SK-N-SH treated with all-trans-retinoic acid at 6 μM for 48 hours (cell line): Measurements from ENCODE around the gene CHTF18.

Experiments used
- ATAC-seq: fragments of 200-7000 bp; cut with Tn5 transposase; 3 replicates; pipeline ENCODE4 v1.9.1; 2020; ENCODE audit warnings: mild to moderate bottlenecking, moderate library complexity
- ARNTL ChIP-seq: fragments of 450-650 bp; formaldehyde crosslinking; IDR thresholded peaks from 2 replicates; pipeline ENCODE4 v1.5.0; 2020; ENCODE audit warnings: low read depth, mild to moderate bottlenecking, moderate library complexity, borderline replicate concordance
- BACH2 ChIP-seq: fragments of 250-450 bp; sonication (Bioruptor Pico); IDR thresholded peaks from 2 replicates; pipeline ENCODE4 v1.9.0; 2021; ENCODE audit warnings: mild to moderate bottlenecking, borderline replicate concordance
- CSDC2 ChIP-seq: fragments of 250-450 bp; sonication (Bioruptor Pico); IDR thresholded peaks from 2 replicates; pipeline ENCODE4 v1.5.0; 2020; ENCODE audit warnings: mild to moderate bottlenecking, moderate library complexity
- GLIS3 ChIP-seq: fragments of 250-450 bp; sonication (Bioruptor Pico); IDR thresholded peaks from 2 replicates; pipeline ENCODE4 v1.5.0; 2020; ENCODE audit warnings: mild to moderate bottlenecking, moderate library complexity
- ISL1 ChIP-seq: fragments of 250-450 bp; sonication (Bioruptor Pico); IDR thresholded peaks from 2 replicates; pipeline ENCODE4 v2.1.2; 2022; ENCODE audit warnings: mild to moderate bottlenecking, moderate library complexity
- OSR1 ChIP-seq: fragments of 250-450 bp; sonication (Bioruptor Pico); IDR thresholded peaks from 2 replicates; pipeline ENCODE4 v1.8.0; 2022; ENCODE audit warnings: moderate library complexity, mild to moderate bottlenecking, inconsistent platforms
- POU6F1 ChIP-seq: fragments of 250-450 bp; sonication (Bioruptor Pico); IDR thresholded peaks from 2 replicates; pipeline ENCODE4 v1.8.0; 2021; ENCODE audit warnings: low read depth, mild to moderate bottlenecking, moderate library complexity, borderline replicate concordance
- PPARA ChIP-seq: fragments of 250-450 bp; sonication (Bioruptor Pico); IDR thresholded peaks from 2 replicates; pipeline ENCODE4 v1.5.0; 2020; ENCODE audit warnings: mild to moderate bottlenecking, borderline replicate concordance
- RARB ChIP-seq: fragments of 250-450 bp; sonication (Bioruptor Pico); IDR thresholded peaks from 2 replicates; pipeline ENCODE4 v1.8.0; 2021; ENCODE audit warnings: mild to moderate bottlenecking, moderate library complexity
- SNAI2 ChIP-seq: fragments of 250-450 bp; sonication (Bioruptor Pico); IDR thresholded peaks from 2 replicates; pipeline ENCODE4 v1.5.0; 2020; ENCODE audit warnings: mild to moderate bottlenecking, moderate library complexity
- TCF4 ChIP-seq: fragments of 250-450 bp; sonication (Bioruptor Pico); IDR thresholded peaks from 2 replicates; pipeline ENCODE4 v1.8.0; 2021; ENCODE audit warnings: mild to moderate bottlenecking, moderate library complexity, borderline replicate concordance
- TOX ChIP-seq: fragments of 250-450 bp; sonication (Bioruptor Pico); IDR thresholded peaks from 2 replicates; pipeline ENCODE4 v1.8.0; 2021; ENCODE audit warnings: mild to moderate bottlenecking, moderate library complexity, borderline replicate concordance
- ZC3H10 ChIP-seq: fragments of 250-450 bp; sonication (Bioruptor Pico); IDR thresholded peaks from 2 replicates; pipeline ENCODE4 v1.5.1; 2021; ENCODE audit warnings: mild to moderate bottlenecking, moderate library complexity
- ZFP3 ChIP-seq: fragments of 250-450 bp; sonication (Bioruptor Pico); IDR thresholded peaks from 2 replicates; pipeline ENCODE4 v1.5.0; 2020; ENCODE audit warnings: mild to moderate bottlenecking, moderate library complexity
- ZFP30 ChIP-seq: fragments of 450-650 bp; formaldehyde crosslinking; IDR thresholded peaks from 2 replicates; pipeline ENCODE4 v1.5.0; 2022; ENCODE audit warnings: mild to moderate bottlenecking, moderate library complexity
- ZNF70 ChIP-seq: fragments of 450-650 bp; formaldehyde crosslinking; IDR thresholded peaks from 2 replicates; pipeline ENCODE4 v1.5.0; 2020; ENCODE audit warnings: mild to moderate bottlenecking, moderate library complexity
- ZNF8 ChIP-seq: fragments of 450-650 bp; formaldehyde crosslinking; IDR thresholded peaks from 2 replicates; pipeline ENCODE4 v1.5.0; 2020; ENCODE audit warnings: mild to moderate bottlenecking, moderate library complexity
- TF ChIP-seq, protein P1 (sequence below): fragments of 250-450 bp; sonication (Bioruptor Pico); IDR thresholded peaks from 2 replicates; pipeline ENCODE4 v1.5.1; 2020; ENCODE audit warnings: low read depth, mild to moderate bottlenecking, moderate library complexity
- TF ChIP-seq, protein P2 (sequence below): fragments of 250-450 bp; sonication (Bioruptor Pico); IDR thresholded peaks from 2 replicates; pipeline ENCODE4 v1.5.0; 2020; ENCODE audit warnings: mild to moderate bottlenecking, moderate library complexity
- TF ChIP-seq, protein P3 (sequence below): fragments of 250-450 bp; sonication (Bioruptor Pico); IDR thresholded peaks from 2 replicates; pipeline ENCODE4 v1.8.0; 2020; ENCODE audit warnings: mild to moderate bottlenecking, moderate library complexity, borderline replicate concordance

The CHTF18 gene

DNA sequence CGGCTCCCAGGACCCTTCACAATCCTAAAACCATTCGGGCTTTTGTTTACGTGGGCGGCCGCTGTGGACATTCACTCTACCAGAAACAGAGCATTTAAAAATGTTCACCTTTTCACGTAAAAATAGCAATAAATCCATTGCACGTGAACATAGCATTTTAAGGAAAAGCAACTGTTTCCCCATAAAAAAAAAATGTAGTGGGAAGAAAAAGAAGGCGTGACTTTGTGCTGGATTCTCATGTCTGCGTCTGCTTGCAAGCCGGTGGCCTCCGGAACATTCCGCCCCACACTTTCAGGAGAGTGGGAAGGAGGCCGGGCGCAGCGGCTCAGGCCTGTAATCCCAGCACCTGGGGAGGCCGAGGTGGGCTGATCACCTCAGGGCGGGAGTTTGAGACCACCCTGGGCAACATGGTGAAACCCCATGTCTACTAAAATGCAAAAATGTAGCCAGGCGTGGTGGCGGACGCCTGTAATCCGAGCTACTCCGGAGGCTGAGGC is 25.5 kb downstream of the CHTF18 start:
- TF ChIP-seq ZC3H10 (CRISPR knock-in tag), result no peak
- no peak for TF ChIP-seq ISL1 (CRISPR knock-in tag)
- TF ChIP-seq OSR1 (CRISPR knock-in tag), result no peak
- no peak for TF ChIP-seq SNAI2 (CRISPR knock-in tag)
- no peak for ATAC-seq

DNA sequence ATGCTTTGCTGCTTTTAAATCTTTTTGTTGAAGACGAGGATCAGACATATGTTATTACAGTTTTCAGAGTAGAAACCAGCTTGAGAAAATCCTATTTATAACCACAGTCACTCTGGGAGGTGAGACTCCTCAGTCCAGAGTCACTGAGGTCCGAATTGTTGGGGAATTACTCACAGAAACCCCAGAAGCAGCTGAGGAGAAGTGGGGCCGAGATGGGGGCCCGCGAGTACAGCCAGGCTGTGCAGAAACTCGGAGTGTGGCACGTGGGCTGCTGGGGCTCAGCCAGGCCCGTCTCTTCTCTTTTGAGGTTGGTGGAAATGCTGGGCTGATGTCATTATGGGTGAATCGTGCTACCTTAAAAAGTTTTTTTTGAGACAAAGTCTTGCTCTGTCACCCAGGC is 26.6 kb downstream of the CHTF18 start:
- no peak; the same call in 2 of the 3 replicates for ATAC-seq
- TF ChIP-seq ARNTL (CRISPR knock-in tag) (no peak), OSR1 (CRISPR knock-in tag) (no peak), BACH2 (CRISPR knock-in tag) (no peak), CSDC2 (CRISPR knock-in tag) (no peak), SNAI2 (CRISPR knock-in tag) (no peak)
- TF ChIP-seq, protein P1, sequence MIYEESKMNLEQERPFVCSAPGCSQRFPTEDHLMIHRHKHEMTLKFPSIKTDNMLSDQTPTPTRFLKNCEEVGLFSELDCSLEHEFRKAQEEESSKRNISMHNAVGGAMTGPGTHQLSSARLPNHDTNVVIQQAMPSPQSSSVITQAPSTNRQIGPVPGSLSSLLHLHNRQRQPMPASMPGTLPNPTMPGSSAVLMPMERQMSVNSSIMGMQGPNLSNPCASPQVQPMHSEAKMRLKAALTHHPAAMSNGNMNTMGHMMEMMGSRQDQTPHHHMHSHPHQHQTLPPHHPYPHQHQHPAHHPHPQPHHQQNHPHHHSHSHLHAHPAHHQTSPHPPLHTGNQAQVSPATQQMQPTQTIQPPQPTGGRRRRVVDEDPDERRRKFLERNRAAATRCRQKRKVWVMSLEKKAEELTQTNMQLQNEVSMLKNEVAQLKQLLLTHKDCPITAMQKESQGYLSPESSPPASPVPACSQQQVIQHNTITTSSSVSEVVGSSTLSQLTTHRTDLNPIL, result no peak

- TF ChIP-seq ZFP3 (CRISPR knock-in tag) (no peak), RARB (no peak), ZNF8 (no peak), TCF4 (CRISPR knock-in tag) (no peak), PPARA (no peak), ZNF70 (CRISPR knock-in tag) (no peak), ZC3H10 (CRISPR knock-in tag) (no peak), ARNTL (CRISPR knock-in tag) (no peak), BACH2 (CRISPR knock-in tag) (no peak), SNAI2 (CRISPR knock-in tag) (no peak)
- TF ChIP-seq, protein P2, sequence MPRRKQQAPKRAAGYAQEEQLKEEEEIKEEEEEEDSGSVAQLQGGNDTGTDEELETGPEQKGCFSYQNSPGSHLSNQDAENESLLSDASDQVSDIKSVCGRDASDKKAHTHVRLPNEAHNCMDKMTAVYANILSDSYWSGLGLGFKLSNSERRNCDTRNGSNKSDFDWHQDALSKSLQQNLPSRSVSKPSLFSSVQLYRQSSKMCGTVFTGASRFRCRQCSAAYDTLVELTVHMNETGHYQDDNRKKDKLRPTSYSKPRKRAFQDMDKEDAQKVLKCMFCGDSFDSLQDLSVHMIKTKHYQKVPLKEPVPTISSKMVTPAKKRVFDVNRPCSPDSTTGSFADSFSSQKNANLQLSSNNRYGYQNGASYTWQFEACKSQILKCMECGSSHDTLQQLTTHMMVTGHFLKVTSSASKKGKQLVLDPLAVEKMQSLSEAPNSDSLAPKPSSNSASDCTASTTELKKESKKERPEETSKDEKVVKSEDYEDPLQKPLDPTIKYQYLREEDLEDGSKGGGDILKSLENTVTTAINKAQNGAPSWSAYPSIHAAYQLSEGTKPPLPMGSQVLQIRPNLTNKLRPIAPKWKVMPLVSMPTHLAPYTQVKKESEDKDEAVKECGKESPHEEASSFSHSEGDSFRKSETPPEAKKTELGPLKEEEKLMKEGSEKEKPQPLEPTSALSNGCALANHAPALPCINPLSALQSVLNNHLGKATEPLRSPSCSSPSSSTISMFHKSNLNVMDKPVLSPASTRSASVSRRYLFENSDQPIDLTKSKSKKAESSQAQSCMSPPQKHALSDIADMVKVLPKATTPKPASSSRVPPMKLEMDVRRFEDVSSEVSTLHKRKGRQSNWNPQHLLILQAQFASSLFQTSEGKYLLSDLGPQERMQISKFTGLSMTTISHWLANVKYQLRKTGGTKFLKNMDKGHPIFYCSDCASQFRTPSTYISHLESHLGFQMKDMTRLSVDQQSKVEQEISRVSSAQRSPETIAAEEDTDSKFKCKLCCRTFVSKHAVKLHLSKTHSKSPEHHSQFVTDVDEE, result no peak
- TF ChIP-seq, protein P1, result no peak
- TF ChIP-seq, all 23 proteins: peak for 0
- no peak for ATAC-seq
Observed at GRCh38 chr16:815861-816260, 27.4 kb downstream of the CHTF18 start.

DNA sequence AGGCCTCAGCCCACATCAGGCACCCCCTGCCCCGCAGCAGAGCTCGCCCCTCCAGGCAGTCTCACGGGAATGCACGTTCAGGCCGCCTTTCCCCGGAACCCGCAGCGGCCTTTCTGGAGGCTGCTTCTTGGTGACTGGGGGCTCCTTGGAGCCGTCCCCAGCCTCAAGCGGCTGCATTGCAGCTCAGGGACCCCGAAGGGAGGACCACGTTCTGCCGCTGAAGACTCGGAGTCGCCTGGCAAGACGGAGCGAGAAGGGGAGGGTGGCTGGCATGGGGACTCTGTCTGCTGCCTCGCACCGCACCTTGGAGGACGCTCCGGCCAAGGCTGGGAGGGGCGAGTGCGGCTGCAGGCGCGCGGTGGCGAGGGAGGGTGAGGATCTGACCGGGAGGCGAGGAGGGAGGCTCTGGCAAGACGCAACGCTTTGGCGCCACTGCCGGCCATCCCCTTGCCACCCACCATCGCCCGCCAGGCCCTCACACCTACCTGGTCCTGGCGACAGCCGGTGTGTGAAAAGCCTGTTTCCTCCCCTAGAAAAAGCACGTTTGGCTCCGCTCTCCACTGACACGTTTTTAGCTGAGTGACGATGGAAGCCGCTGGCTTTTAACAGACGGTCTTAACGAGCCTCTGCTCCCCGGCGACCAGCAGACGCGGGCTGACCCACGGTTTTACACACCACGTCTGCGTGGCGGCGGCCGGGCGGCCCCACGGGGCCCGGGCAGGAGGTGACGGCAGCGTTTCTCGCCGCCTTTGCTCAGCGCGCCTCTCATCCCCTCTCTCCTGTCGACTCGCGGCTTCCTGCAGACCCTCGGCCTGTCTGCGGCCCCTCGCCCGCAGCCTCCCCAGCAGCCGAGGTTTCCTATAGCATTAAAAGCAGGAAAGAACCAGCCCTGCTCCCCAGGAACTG is 28.8 kb downstream of the CHTF18 start:
- TF ChIP-seq, protein P2, result no peak
- TF ChIP-seq RARB, result no peak
- TF ChIP-seq TOX, result no peak
- TF ChIP-seq ZC3H10 (CRISPR knock-in tag), result no peak
- no peak for TF ChIP-seq ARNTL (CRISPR knock-in tag)
- TF ChIP-seq PPARA, result no peak
- TF ChIP-seq GLIS3 (CRISPR knock-in tag), result no peak
- no peak for TF ChIP-seq ZNF8
- TF ChIP-seq ZNF70 (CRISPR knock-in tag), result no peak
- TF ChIP-seq ZFP3 (CRISPR knock-in tag), result no peak
- no peak for TF ChIP-seq POU6F1 (CRISPR knock-in tag)
- TF ChIP-seq CSDC2 (CRISPR knock-in tag), result no peak
- TF ChIP-seq, protein P3, sequence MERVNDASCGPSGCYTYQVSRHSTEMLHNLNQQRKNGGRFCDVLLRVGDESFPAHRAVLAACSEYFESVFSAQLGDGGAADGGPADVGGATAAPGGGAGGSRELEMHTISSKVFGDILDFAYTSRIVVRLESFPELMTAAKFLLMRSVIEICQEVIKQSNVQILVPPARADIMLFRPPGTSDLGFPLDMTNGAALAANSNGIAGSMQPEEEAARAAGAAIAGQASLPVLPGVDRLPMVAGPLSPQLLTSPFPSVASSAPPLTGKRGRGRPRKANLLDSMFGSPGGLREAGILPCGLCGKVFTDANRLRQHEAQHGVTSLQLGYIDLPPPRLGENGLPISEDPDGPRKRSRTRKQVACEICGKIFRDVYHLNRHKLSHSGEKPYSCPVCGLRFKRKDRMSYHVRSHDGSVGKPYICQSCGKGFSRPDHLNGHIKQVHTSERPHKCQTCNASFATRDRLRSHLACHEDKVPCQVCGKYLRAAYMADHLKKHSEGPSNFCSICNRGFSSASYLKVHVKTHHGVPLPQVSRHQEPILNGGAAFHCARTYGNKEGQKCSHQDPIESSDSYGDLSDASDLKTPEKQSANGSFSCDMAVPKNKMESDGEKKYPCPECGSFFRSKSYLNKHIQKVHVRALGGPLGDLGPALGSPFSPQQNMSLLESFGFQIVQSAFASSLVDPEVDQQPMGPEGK (CRISPR knock-in tag), result no peak
- TF ChIP-seq ZFP30 (CRISPR knock-in tag), result no peak
- no peak for TF ChIP-seq ISL1 (CRISPR knock-in tag)
- no peak for TF ChIP-seq SNAI2 (CRISPR knock-in tag)
- ATAC-seq, result no peak
